HepG2 (cell line): ENCODE data around the gene FOXA3.

Source experiments
- CBFB ChIP-seq: sonication (generic); formaldehyde crosslinking; IDR thresholded peaks from 2 replicates; pipeline ENCODE4 v1.4.0; 2020; ENCODE audit warnings: missing genetic modification reagents
- CHD4 ChIP-seq: fragments of 200-600 bp; sonication (generic); IDR thresholded peaks from 2 replicates; pipeline ENCODE4 v1.7.0; 2017; ENCODE audit warnings: mild to moderate bottlenecking, low read length, borderline replicate concordance
- HOXA7 ChIP-seq: sonication (generic); formaldehyde crosslinking; IDR thresholded peaks from 2 replicates; pipeline ENCODE4 v1.8.1; 2022; ENCODE audit warnings: mild to moderate bottlenecking, missing genetic modification reagents, moderate library complexity
- TAF1 ChIP-seq: sonication (generic); formaldehyde crosslinking; IDR thresholded peaks from 2 replicates; pipeline ENCODE4 v1.4.0; 2020; ENCODE audit warnings: missing genetic modification reagents
- ZNF768 ChIP-seq: sonication (generic); formaldehyde crosslinking; IDR thresholded peaks from 2 replicates; pipeline ENCODE4 v1.4.0; 2020; ENCODE audit warnings: missing genetic modification reagents

DNA sequence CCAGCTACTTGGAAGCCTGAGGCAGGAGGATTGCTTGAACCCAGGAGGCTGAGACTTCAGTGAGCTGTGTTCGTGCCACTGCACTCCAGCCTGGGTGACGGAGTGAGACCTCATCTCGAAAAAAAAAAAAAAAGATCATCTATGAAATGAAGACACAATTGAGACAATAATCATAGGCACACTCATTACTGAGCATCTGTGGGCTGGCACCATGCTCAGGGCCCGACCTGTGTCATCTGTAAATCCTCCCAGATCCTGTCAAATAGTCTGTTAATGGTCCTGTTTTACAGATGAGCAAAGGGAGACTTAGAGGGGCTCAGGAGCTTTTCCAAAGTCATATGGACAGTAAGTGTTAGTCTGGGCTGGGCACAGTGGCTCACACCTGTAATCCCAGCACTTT lies 54.6 kb downstream of the FOXA3 start:
- TF ChIP-seq CBFB (no peak), TAF1 (CRISPR knock-in tag) (no peak), ZNF768 (CRISPR knock-in tag) (no peak), HOXA7 (CRISPR knock-in tag) (no peak), CHD4 (no peak)
